ENCODE measurements around the gene FCRL1. TPM values are rescaled to one million over a fixed set of nuclear protein-coding genes. Genes with fewer than 3 reads are reported as not detected.

FCRL1 gene
- total and polyA plus RNA-seq, 2 donors (not counting 3 experiments of a cell fraction or from before 2014, with no cell fraction given): not detected

GRCh38 chr1:157856538-157856937 lies 36.6 kb upstream of the FCRL1 start:
- BruUV-seq (replicated peaks): no TSS peak
- TF ChIP-seq JUN (IDR thresholded peaks at IDR 0.05; ENCODE audit: borderline replicate concordance, insufficient read depth, insufficient read length, low read depth) (no peak), POLR2AphosphoS5 (IDR thresholded peaks at IDR 0.05; ENCODE audit: insufficient read depth, low read depth, low read length) (no peak), POLR2A (IDR thresholded peaks at IDR 0.05; ENCODE audit: low read depth, low read length) (no peak), MYC (IDR thresholded peaks at IDR 0.05; ENCODE audit: low read depth, low read length) (no peak), CTCF (IDR thresholded peaks at IDR 0.05; ENCODE audit: extremely low read depth in 1 of 2, insufficient read depth in 1 of 2, low read depth in 1 of 2, low read length in 2 of 2) (no peak), MAX (IDR thresholded peaks at IDR 0.05; ENCODE audit: insufficient read depth, insufficient read length) (no peak), FOS (IDR thresholded peaks at IDR 0.05; ENCODE audit: borderline replicate concordance, insufficient read depth, low read length) (no peak), EZH2 (IDR thresholded peaks at IDR 0.05; ENCODE audit: borderline replicate concordance, low read depth, low read length, severe bottlenecking) (no peak), GATA2 (IDR thresholded peaks at IDR 0.05; ENCODE audit: insufficient read depth, insufficient read length, low read depth, low read length) (no peak)
- no peak overlapping the region for H3K27ac ChIP-seq (ENCODE audit: insufficient read depth, low read depth, low read length)
- intact Hi-C loops (cut with micrococcal nuclease) (no loop called here), dilution Hi-C loops (cut with MboI; ENCODE audit: extremely low pct_ligation_motif_present, low sequenced_read_pairs) (no loop called here)
- no peak for FAIRE-seq
- no peak overlapping the region for H3K9ac ChIP-seq (replicated peaks; ENCODE audit: extremely low read depth, insufficient read depth, low read length)
- H3K4me1 ChIP-seq (ENCODE audit: control insufficient read depth, extremely low read depth, insufficient read depth, low read length): no peaks in the 10 kb centered on the region
- POLR2A ChIA-PET: no interaction called here
- no peak overlapping the region for H2AFZ ChIP-seq (ENCODE audit: low read depth, low read length)
- H4K20me1 ChIP-seq (replicated peaks; ENCODE audit: control insufficient read depth, extremely low read depth, insufficient read depth, low read length): no peaks in the 10 kb centered on the region
- no peak for DNase-seq (ENCODE audit: low read depth, low spot score)
- CTCF ChIA-PET: no interaction called here
- no peaks in the 10 kb centered on the region for H3K9me1 ChIP-seq (replicated peaks; ENCODE audit: control insufficient read depth, extremely low read depth, insufficient read depth, low read length)
- H3K9me3 ChIP-seq (replicated peaks; ENCODE audit: control insufficient read depth, insufficient read depth, low read length): no peaks in the 10 kb centered on the region
- no peaks in the 10 kb centered on the region for H3K36me3 ChIP-seq (ENCODE audit: control insufficient read depth in 2 of 2, extremely low read depth in 1 of 2, insufficient read depth in 2 of 2, low read length in 2 of 2)
- no peak overlapping the region for H3K4me3 ChIP-seq (replicated peaks in 1 of 3; ENCODE audit: insufficient read depth in 1 of 3, low read depth in 1 of 3, low read length in 3 of 3)
- no peak overlapping the region for H3K4me2 ChIP-seq (ENCODE audit: insufficient read depth, low read length)
- no peaks in the 10 kb centered on the region for H3K27me3 ChIP-seq (ENCODE audit: control insufficient read depth in 2 of 2, insufficient read depth in 2 of 2, low read length in 2 of 2)
- H3K79me2 ChIP-seq (ENCODE audit: control insufficient read depth, insufficient read depth, low read length): no peaks in the 10 kb centered on the region
